ENCODE measurements around the gene PCNT. TPM values are rescaled to one million over a fixed set of nuclear protein-coding genes. Genes with fewer than 3 reads are reported as not detected.

PCNT gene
- total RNA-seq, 2 donors from 2014 or later: 15.1 to 32.5 TPM

- Histone ChIP-seq H3K9ac (ENCODE audit: low read depth in 2 of 2, low read length in 2 of 2) (no peak overlapping the region), H3K27me3 (no peaks in the 10 kb centered on the region), H3K4me3 (no peak overlapping the region), H3K9me3 (no peaks in the 10 kb centered on the region), H3K36me3 (no peaks in the 10 kb centered on the region), H3K27ac (no peak overlapping the region), H3K4me1 (no peaks in the 10 kb centered on the region)
- DNase-seq: no peak
- intact Hi-C loops (cut with DNase I): no loop called here
- no peak for TF ChIP-seq CTCF (IDR thresholded peaks at IDR 0.05)
These were observed 158.9 kb downstream of the PCNT start for GRCh38 chr21:46482846-46483231.

- no peak for DNase-seq
- Histone ChIP-seq H3K9ac (ENCODE audit: low read depth in 2 of 2, low read length in 2 of 2) (no peak overlapping the region), H3K36me3 (no peaks in the 10 kb centered on the region), H3K27me3 (no peaks in the 10 kb centered on the region), H3K27ac (no peak overlapping the region), H3K4me3 (no peak overlapping the region), H3K9me3 (no peaks in the 10 kb centered on the region), H3K4me1 (no peaks in the 10 kb centered on the region)
- TF ChIP-seq CTCF (IDR thresholded peaks at IDR 0.05): no peak
- intact Hi-C loops (cut with DNase I): no loop called here
These were observed 159.6 kb downstream of the PCNT start for GRCh38 chr21:46483300-46484295.

GRCh38 chr21:46486481-46487126, 162.6 kb downstream of the PCNT start:
- H3K27me3 ChIP-seq: no peaks in the 10 kb centered on the region
- no peak for TF ChIP-seq CTCF (IDR thresholded peaks at IDR 0.05)
- H3K27ac ChIP-seq: no peak overlapping the region
- intact Hi-C loops (cut with DNase I): no loop called here
- no peaks in the 10 kb centered on the region for H3K36me3 ChIP-seq
- H3K9ac ChIP-seq (ENCODE audit: low read depth in 2 of 2, low read length in 2 of 2): no peak overlapping the region
- H3K4me3 ChIP-seq: no peak overlapping the region
- H3K9me3 ChIP-seq: no peaks in the 10 kb centered on the region
- H3K4me1 ChIP-seq: no peaks in the 10 kb centered on the region
- no peak for DNase-seq

GRCh38 chr21:46489162-46489663, 165.3 kb downstream of the PCNT start:
- intact Hi-C loops (cut with DNase I): no loop called here
- no peak for TF ChIP-seq CTCF (IDR thresholded peaks at IDR 0.05)
- H3K27ac ChIP-seq: no peak overlapping the region
- H3K27me3 ChIP-seq: no peaks in the 10 kb centered on the region
- no peaks in the 10 kb centered on the region for H3K36me3 ChIP-seq
- H3K9me3 ChIP-seq: no peaks in the 10 kb centered on the region
- H3K4me1 ChIP-seq: no peaks in the 10 kb centered on the region
- no peak overlapping the region for H3K9ac ChIP-seq (ENCODE audit: low read depth in 2 of 2, low read length in 2 of 2)
- H3K4me3 ChIP-seq: no peak overlapping the region
- DNase-seq: no peak

- H3K27me3 ChIP-seq: no peaks in the 10 kb centered on the region
- no peaks in the 10 kb centered on the region for H3K4me1 ChIP-seq
- no peaks in the 10 kb centered on the region for H3K9me3 ChIP-seq
- no peak for DNase-seq
- no peak overlapping the region for H3K4me3 ChIP-seq
- no peak for TF ChIP-seq CTCF (IDR thresholded peaks at IDR 0.05)
- no peak overlapping the region for H3K27ac ChIP-seq
- intact Hi-C loops (cut with DNase I): no loop called here
- no peaks in the 10 kb centered on the region for H3K36me3 ChIP-seq
- H3K9ac ChIP-seq (ENCODE audit: low read depth in 2 of 2, low read length in 2 of 2): no peak overlapping the region
These were observed 165.8 kb downstream of the PCNT start for GRCh38 chr21:46489800-46490199.
